GM12878 (cell line): ENCODE data around the gene GFRA1. TPM values are rescaled to one million over a fixed set of nuclear protein-coding genes. Genes with fewer than 3 reads are reported as not detected.

ENCODE experiments used
- ATAC-seq: fragments of 200-7000 bp; cut with Tn5 transposase; 3 replicates; pipeline ENCODE4 v1.9.1; 2020; ENCODE audit warnings: mild to moderate bottlenecking, moderate library complexity
- BruUV-seq: library from RNA; stranded (reverse); fragments of 400-500 nt; replicated peaks from 2 replicates; lab custom pipeline; 2021; lab: Mats Ljungman, UMichigan
- CTCF ChIA-PET: fragments of 300-600 bp; sonication (Branson Sonifier 250); formaldehyde crosslinking; extraction: SDS; loops from one replicate; lab custom pipeline; 2021; ENCODE audit warnings: inconsistent platforms; lab: Yijun Ruan, JAX
- POLR2A ChIA-PET: fragments of 350-600 bp; formaldehyde crosslinking; extraction: SDS; loops from one replicate; lab custom pipeline; 2021; ENCODE audit warnings: inconsistent platforms; lab: Charles Lee
- RAD21 ChIA-PET: fragments of 300-600 bp; sonication (Branson Sonifier 250); formaldehyde crosslinking; loops from one replicate; lab custom pipeline; 2023; ENCODE audit warnings: antibody characterized with exemption; ENCODE audit not compliant: unreplicated experiment; lab: Charles Lee
- SMC1A ChIA-PET: fragments of 300-600 bp; sonication (Branson Sonifier 250); formaldehyde crosslinking; loops from one replicate; lab custom pipeline; 2023; ENCODE audit not compliant: unreplicated experiment, uncharacterized antibody; lab: Charles Lee
- DNase-seq: peaks from one replicate; pipeline ENCODE4 v3.0.0-alpha.2; 2011; ENCODE audit warnings: low read depth, low spot score
- FAIRE-seq: peaks from 3 replicates; lab custom pipeline; 2011; peaks lifted over from hg19 to GRCh38; lab: Jason Lieb, UNC
- H2AFZ ChIP-seq: 2 replicates; pipeline ENCODE4 v1.6.0; 2011; ENCODE audit warnings: low read depth, low read length, control low read depth; ENCODE audit not compliant: control insufficient read depth
- H3K27ac ChIP-seq: 2 replicates; pipeline ENCODE4 v1.5.1; 2011; ENCODE audit warnings: control low read depth; ENCODE audit not compliant: control insufficient read depth, insufficient read depth
- H3K27me3 ChIP-seq, 2 experiments: replicated peaks in 1 of 2; 2 replicates each; pipeline versions ENCODE4 v1.6.0 to v1.6.1; 2011; ENCODE audit warnings: low read length in 1 of 2; ENCODE audit not compliant: control insufficient read depth in 2 of 2, insufficient read depth in 2 of 2
- H3K36me3 ChIP-seq, 2 experiments: 2 replicates each; pipeline ENCODE4 v1.5.1; 2011; ENCODE audit warnings: low read length in 1 of 2; ENCODE audit not compliant: control insufficient read depth in 2 of 2, insufficient read depth in 2 of 2
- H3K4me1 ChIP-seq: 2 replicates; pipeline ENCODE4 v1.6.1; 2011; ENCODE audit warnings: mild to moderate bottlenecking, low read length, moderate library complexity, mixed read lengths; ENCODE audit not compliant: control insufficient read depth, insufficient read depth
- H3K4me2 ChIP-seq: 2 replicates; pipeline ENCODE4 v1.6.0; 2011; ENCODE audit warnings: control low read depth; ENCODE audit not compliant: control insufficient read depth, insufficient read depth
- H3K4me3 ChIP-seq: fragments of 200-600 bp; sonication (generic); 2 replicates; pipeline ENCODE4 v1.5.1; 2016
- H3K79me2 ChIP-seq: 2 replicates; pipeline ENCODE4 v1.6.0; 2011; ENCODE audit warnings: low read length; ENCODE audit not compliant: control insufficient read depth, insufficient read depth
- H3K9ac ChIP-seq: 2 replicates; pipeline ENCODE4 v1.8.0; 2011; ENCODE audit warnings: low read length, control low read depth, mixed read lengths; ENCODE audit not compliant: control insufficient read depth, insufficient read depth
- H3K9me3 ChIP-seq: replicated peaks from 3 replicates; pipeline ENCODE4 v1.5.1; 2011; ENCODE audit warnings: mild to moderate bottlenecking, low read length; ENCODE audit not compliant: control insufficient read depth, insufficient read depth
- H4K20me1 ChIP-seq: 2 replicates; pipeline ENCODE4 v1.6.0; 2011; ENCODE audit not compliant: control insufficient read depth, insufficient read depth
- BACH1 ChIP-seq: fragments of 450-650 bp; IDR thresholded peaks from 2 replicates; pipeline ENCODE4 v1.6.1; 2017; ENCODE audit warnings: mild to moderate bottlenecking, borderline replicate concordance
- CBFB ChIP-seq: IDR thresholded peaks from 2 replicates; pipeline ENCODE4 v1.6.1; 2016; ENCODE audit warnings: antibody characterized with exemption, low read depth
- CREM ChIP-seq: IDR thresholded peaks from 2 replicates; pipeline ENCODE4 v1.6.1; 2014; ENCODE audit warnings: antibody characterized with exemption, low read depth
- EED ChIP-seq: sonication (generic); IDR thresholded peaks from 2 replicates; pipeline ENCODE4 v1.6.1; 2016; ENCODE audit warnings: antibody characterized with exemption, low read depth
- HDAC2 ChIP-seq: fragments of 200-600 bp; sonication (generic); IDR thresholded peaks from 2 replicates; pipeline ENCODE4 v1.6.1; 2017
- IKZF1 ChIP-seq: fragments of 450-650 bp; conservative IDR thresholded peaks from 2 replicates; pipeline ENCODE4 v1.6.1; 2017; ENCODE audit warnings: antibody characterized with exemption, mild to moderate bottlenecking
- LARP7 ChIP-seq: fragments of 450-650 bp; IDR thresholded peaks from 2 replicates; pipeline ENCODE4 v1.6.1; 2017; ENCODE audit warnings: mild to moderate bottlenecking
- MEF2A ChIP-seq: IDR thresholded peaks from 2 replicates; pipeline ENCODE4 v1.6.1; 2011; ENCODE audit warnings: low read depth, mild to moderate bottlenecking, low read length, moderate library complexity; ENCODE audit not compliant: insufficient read depth
- NFIC ChIP-seq: IDR thresholded peaks from 2 replicates; pipeline ENCODE4 v1.6.1; 2012; ENCODE audit warnings: low read depth, mild to moderate bottlenecking, inconsistent platforms, low read length, moderate library complexity
- NR2F1 ChIP-seq: fragments of 450-650 bp; conservative IDR thresholded peaks from 2 replicates; pipeline ENCODE4 v1.6.1; 2017; ENCODE audit warnings: mild to moderate bottlenecking
- PAX8 ChIP-seq: fragments of 450-650 bp; IDR thresholded peaks from 2 replicates; pipeline ENCODE4 v1.6.1; 2017; ENCODE audit warnings: mild to moderate bottlenecking, moderate library complexity
- RAD21 ChIP-seq: IDR thresholded peaks from 2 replicates; pipeline ENCODE4 v1.6.1; 2011; ENCODE audit warnings: mild to moderate bottlenecking, low read depth, low read length, moderate library complexity; ENCODE audit not compliant: insufficient read depth
- SIN3A ChIP-seq: IDR thresholded peaks from 2 replicates; pipeline ENCODE4 v1.6.1; 2012; ENCODE audit warnings: low read depth, low read length, improper control_type of control experiment
- SMAD5 ChIP-seq: IDR thresholded peaks from 2 replicates; pipeline ENCODE4 v1.6.1; 2016; ENCODE audit warnings: antibody characterized with exemption, low read depth
- STAT1 ChIP-seq: fragments of 450-650 bp; conservative IDR thresholded peaks from 2 replicates; pipeline ENCODE4 v1.6.1; 2014; ENCODE audit warnings: antibody characterized with exemption, mild to moderate bottlenecking
- ZNF207 ChIP-seq: fragments of 450-650 bp; IDR thresholded peaks from 2 replicates; pipeline ENCODE4 v1.6.1; 2014; ENCODE audit warnings: antibody characterized with exemption, mild to moderate bottlenecking, borderline replicate concordance
- WGBS: methylation state at CpG from one replicate; pipeline ENCODE4 v1.1.6; 2016; ENCODE audit warnings: low lambda C conversion rate; ENCODE audit not compliant: insufficient replicate concordance, insufficient coverage; ENCODE audit errors: missing lambda C conversion rate; 5-methylcytosine and 5-hydroxymethylcytosine counted together
- in situ Hi-C: fragments of 300-500 bp; cut with MboI; formaldehyde crosslinking; loops from 9 replicates; pipeline ENCODE4 v1.14.3; 2018; ENCODE audit warnings: mixed read lengths
- intact Hi-C: fragments of 100-400 bp; cut with micrococcal nuclease; formaldehyde crosslinking; loops from one replicate; pipeline ENCODE4 v1.14.2; 2022; ENCODE audit not compliant: unreplicated experiment
- polyA plus RNA-seq, 11 experiments: library from polyadenylated mRNA; depleted of rRNA in 4 of 11; unstranded in 6 of 11; stranded (reverse) in 5 of 11; fragments of >200 nt; fragmentation: Nextera tagmentation in 4 of 11; fragmentation: Illumina TruSeq in 1 of 11; extraction: Ambion mirVana in 4 of 11; extraction: Trizol in 1 of 11; gene quantifications; 1 replicate in 1 of 11; 2 replicates in 10 of 11; pipeline versions ENCODE4 v1.2.1 to v1.2.3, GENCODE V29; 2011 to 2016; ENCODE audit warnings: inconsistent platforms in 2 of 11, missing spikeins in 2 of 11, low read depth in 1 of 11
- total RNA-seq, 4 experiments: library from RNA; depleted of rRNA in 3 of 4; stranded (reverse); fragments of >200 nt in 3 of 4; fragmentation: Illumina TruSeq in 1 of 4; extraction: Trizol in 1 of 4; gene quantifications; 2 replicates each; pipeline versions ENCODE4 v1.2.1 to v1.2.3, GENCODE V29; 2013 to 2021
- TF ChIP-seq, protein P1 (sequence below): fragments of 450-650 bp; IDR thresholded peaks from 2 replicates; pipeline ENCODE4 v1.6.1; 2016; ENCODE audit warnings: mild to moderate bottlenecking

GFRA1 gene
- total and polyA plus RNA-seq, 10 of the 15 experiments (the other 5 are each of a cell fraction or from before 2014, with no cell fraction given): 0.05 to 0.19 TPM; not detected in 8

- Histone ChIP-seq H3K27ac (no peak overlapping the region), H3K27me3 (no peaks in the 10 kb centered on the region), H3K79me2 (no peaks in the 10 kb centered on the region), H3K9me3 (no peaks in the 10 kb centered on the region), H3K4me1 (no peaks in the 10 kb centered on the region), H3K9ac (no peak overlapping the region), H4K20me1 (no peaks in the 10 kb centered on the region), H3K4me2 (no peak overlapping the region), H2AFZ (no peak overlapping the region), H3K4me3 (no peak overlapping the region), H3K36me3 (no peaks in the 10 kb centered on the region)
- in situ Hi-C loops (no loop called here), intact Hi-C loops (no loop called here)
- ChIA-PET RAD21 (no interaction called here), POLR2A (no interaction called here), SMC1A (no interaction called here), CTCF (no interaction called here)
- 30% methylated on average over 12 of the region's 13 CpGs for WGBS
- TF ChIP-seq ZNF207 (no peak), IKZF1 (no peak)
- no peak for DNase-seq
- no TSS peak for BruUV-seq
- no peak for FAIRE-seq
- ATAC-seq: no peak
Measured at GRCh38 chr10:116132780-116133399, 140.1 kb downstream of the GFRA1 start.

DNA sequence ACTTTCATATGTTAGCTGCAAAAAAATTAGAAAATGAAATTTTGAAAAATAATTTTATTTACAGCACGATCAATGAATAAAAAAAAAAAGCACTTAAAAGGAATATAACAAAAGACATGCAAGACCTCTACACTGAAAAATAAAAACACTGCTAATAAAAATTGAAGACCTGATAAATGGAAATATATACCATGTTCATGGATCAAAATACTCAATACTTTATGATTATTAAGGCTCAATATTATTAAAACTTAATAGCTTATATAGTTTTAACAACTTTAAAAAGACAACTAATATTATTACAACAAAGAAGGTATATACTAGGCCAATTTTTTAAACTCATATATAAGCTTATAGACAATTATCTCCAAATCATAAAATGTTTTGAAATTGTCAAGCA lies 143.0 kb downstream of the GFRA1 start:
- Histone ChIP-seq H3K36me3 (no peaks in the 10 kb centered on the region), H3K4me2 (no peak overlapping the region), H4K20me1 (no peaks in the 10 kb centered on the region), H3K9me3 (no peaks in the 10 kb centered on the region), H3K27ac (no peak overlapping the region), H3K4me1 (no peaks in the 10 kb centered on the region), H3K27me3 (no peaks in the 10 kb centered on the region; a peak in 1 of 4 replicates), H3K4me3 (no peak overlapping the region), H3K79me2 (no peaks in the 10 kb centered on the region), H2AFZ (no peak overlapping the region), H3K9ac (no peak overlapping the region)
- CTCF ChIA-PET: no interaction called here
- POLR2A ChIA-PET: no interaction called here
- SMC1A ChIA-PET: interaction anchor here (0.8 kb wide), 1 partner anchor 14 kb away, joined by 3 read pairs; no protein-coding TSS in a partner anchor
- no peak for DNase-seq
- BruUV-seq: no TSS peak
- TF ChIP-seq MEF2A (no peak), HDAC2 (no peak), CREM (no peak), CBFB (no peak), SMAD5 (no peak), RAD21 (no peak), BACH1 (no peak), NR2F1 (no peak), EED (no peak), PAX8 (no peak), NFIC (no peak), LARP7 (no peak), SIN3A (no peak), STAT1 (no peak)
- TF ChIP-seq, protein P1, sequence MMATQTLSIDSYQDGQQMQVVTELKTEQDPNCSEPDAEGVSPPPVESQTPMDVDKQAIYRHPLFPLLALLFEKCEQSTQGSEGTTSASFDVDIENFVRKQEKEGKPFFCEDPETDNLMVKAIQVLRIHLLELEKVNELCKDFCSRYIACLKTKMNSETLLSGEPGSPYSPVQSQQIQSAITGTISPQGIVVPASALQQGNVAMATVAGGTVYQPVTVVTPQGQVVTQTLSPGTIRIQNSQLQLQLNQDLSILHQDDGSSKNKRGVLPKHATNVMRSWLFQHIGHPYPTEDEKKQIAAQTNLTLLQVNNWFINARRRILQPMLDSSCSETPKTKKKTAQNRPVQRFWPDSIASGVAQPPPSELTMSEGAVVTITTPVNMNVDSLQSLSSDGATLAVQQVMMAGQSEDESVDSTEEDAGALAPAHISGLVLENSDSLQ: no peak
- in situ Hi-C loops (no loop called here), intact Hi-C loops (no loop called here)
- no peak for FAIRE-seq
- WGBS: 40% methylated on average over 1 of the region's 1 CpG
- no peak for ATAC-seq
- RAD21 ChIA-PET: no interaction called here
